HL-60/S4 treated with retinoic acid at 250 ng/mL for 4 days and 3 days (cell line): Measurements from ENCODE around the gene EXOC4.

Source experiments
- in situ Hi-C: fragments of 300-500 bp; cut with MboI; formaldehyde crosslinking; loops from 2 replicates; pipeline ENCODE4 v1.7.0; 2022; ENCODE audit warnings: low sequenced_read_pairs

EXOC4 gene

GRCh38 chr7:133735222-133735621, 482.3 kb downstream of the EXOC4 start:
- in situ Hi-C loops = no loop called here

- in situ Hi-C loops = no loop called here
These were observed 486.9 kb downstream of the EXOC4 start for GRCh38 chr7:133739817-133740216.

GRCh38 chr7:133741078-133741477, 488.2 kb downstream of the EXOC4 start:
- in situ Hi-C loops = no loop called here

- in situ Hi-C loops = no loop called here
These were observed 488.8 kb downstream of the EXOC4 start for GRCh38 chr7:133741703-133742102.

- in situ Hi-C loops = no loop called here
These were observed 490.0 kb downstream of the EXOC4 start for GRCh38 chr7:133742709-133743538.

GRCh38 chr7:133744451-133744850, 491.6 kb downstream of the EXOC4 start:
- in situ Hi-C loops = no loop called here

GRCh38 chr7:133746305-133746704, 493.4 kb downstream of the EXOC4 start:
- in situ Hi-C loops = no loop called here

- in situ Hi-C loops = no loop called here
These were observed 494.0 kb downstream of the EXOC4 start for GRCh38 chr7:133746847-133747246.

GRCh38 chr7:133748443-133749407, 495.8 kb downstream of the EXOC4 start:
- in situ Hi-C loops = no loop called here

- in situ Hi-C loops = no loop called here
These were observed 497.4 kb downstream of the EXOC4 start for GRCh38 chr7:133750287-133750686.

GRCh38 chr7:133751079-133751478, 498.2 kb downstream of the EXOC4 start:
- in situ Hi-C loops = no loop called here

GRCh38 chr7:133753513-133753912, 500.6 kb downstream of the EXOC4 start:
- in situ Hi-C loops = no loop called here

- in situ Hi-C loops = no loop called here
These were observed 501.8 kb downstream of the EXOC4 start for GRCh38 chr7:133754708-133755107.

GRCh38 chr7:133755901-133756300, 503.0 kb downstream of the EXOC4 start:
- in situ Hi-C loops = no loop called here

- in situ Hi-C loops = no loop called here
These were observed 508.6 kb downstream of the EXOC4 start for GRCh38 chr7:133761443-133761842.

- in situ Hi-C loops = no loop called here
These were observed 510.3 kb downstream of the EXOC4 start for GRCh38 chr7:133763076-133763640.

- in situ Hi-C loops = no loop called here
These were observed 516.8 kb downstream of the EXOC4 start for GRCh38 chr7:133769668-133770067.

- in situ Hi-C loops = no loop called here
These were observed 518.1 kb downstream of the EXOC4 start for GRCh38 chr7:133770863-133771492.

- in situ Hi-C loops = no loop called here
These were observed 519.0 kb downstream of the EXOC4 start for GRCh38 chr7:133771788-133772419.

- in situ Hi-C loops = no loop called here
These were observed 520.7 kb downstream of the EXOC4 start for GRCh38 chr7:133773601-133774000.
